ENCODE measurements around the gene ULK4.

DNA sequence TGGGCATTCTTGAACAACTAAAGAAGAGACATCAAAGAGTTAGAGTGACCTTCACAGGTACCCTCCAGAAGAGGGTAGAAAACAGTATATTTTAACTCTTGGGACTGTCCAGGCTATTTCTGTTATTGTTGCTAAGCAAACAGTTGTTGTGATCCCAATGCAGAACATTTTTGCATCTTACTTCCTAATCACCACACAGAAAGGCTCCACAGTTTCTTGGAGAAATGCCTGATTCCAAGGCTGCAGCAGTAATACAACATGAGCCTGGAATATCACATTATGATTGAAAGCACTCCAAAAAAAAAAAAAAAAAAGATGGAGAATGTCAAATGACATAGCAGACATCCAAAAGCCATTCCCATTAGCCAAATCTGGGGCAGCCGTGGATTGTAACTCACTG, 567.0 kb downstream of the ULK4 start:
- TF ChIP-seq, protein P1, sequence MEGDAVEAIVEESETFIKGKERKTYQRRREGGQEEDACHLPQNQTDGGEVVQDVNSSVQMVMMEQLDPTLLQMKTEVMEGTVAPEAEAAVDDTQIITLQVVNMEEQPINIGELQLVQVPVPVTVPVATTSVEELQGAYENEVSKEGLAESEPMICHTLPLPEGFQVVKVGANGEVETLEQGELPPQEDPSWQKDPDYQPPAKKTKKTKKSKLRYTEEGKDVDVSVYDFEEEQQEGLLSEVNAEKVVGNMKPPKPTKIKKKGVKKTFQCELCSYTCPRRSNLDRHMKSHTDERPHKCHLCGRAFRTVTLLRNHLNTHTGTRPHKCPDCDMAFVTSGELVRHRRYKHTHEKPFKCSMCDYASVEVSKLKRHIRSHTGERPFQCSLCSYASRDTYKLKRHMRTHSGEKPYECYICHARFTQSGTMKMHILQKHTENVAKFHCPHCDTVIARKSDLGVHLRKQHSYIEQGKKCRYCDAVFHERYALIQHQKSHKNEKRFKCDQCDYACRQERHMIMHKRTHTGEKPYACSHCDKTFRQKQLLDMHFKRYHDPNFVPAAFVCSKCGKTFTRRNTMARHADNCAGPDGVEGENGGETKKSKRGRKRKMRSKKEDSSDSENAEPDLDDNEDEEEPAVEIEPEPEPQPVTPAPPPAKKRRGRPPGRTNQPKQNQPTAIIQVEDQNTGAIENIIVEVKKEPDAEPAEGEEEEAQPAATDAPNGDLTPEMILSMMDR (IDR thresholded peaks at IDR 0.05; ENCODE audit: poor library complexity, severe bottlenecking), result no peak
- TF ChIP-seq RAD21 (conservative IDR thresholded peaks at IDR 0.05) (no peak), MXI1 (conservative IDR thresholded peaks at IDR 0.05; ENCODE audit: poor library complexity, severe bottlenecking) (no peak), POLR2AphosphoS5 (IDR thresholded peaks at IDR 0.05) (no peak)

All from neural cell (in vitro differentiated cells).